Measurements from ENCODE around the gene NCF4.
A peak's percentile ranks its signal among the peaks of the same experiment; 100 is the strongest.

NCF4 gene

DNA sequence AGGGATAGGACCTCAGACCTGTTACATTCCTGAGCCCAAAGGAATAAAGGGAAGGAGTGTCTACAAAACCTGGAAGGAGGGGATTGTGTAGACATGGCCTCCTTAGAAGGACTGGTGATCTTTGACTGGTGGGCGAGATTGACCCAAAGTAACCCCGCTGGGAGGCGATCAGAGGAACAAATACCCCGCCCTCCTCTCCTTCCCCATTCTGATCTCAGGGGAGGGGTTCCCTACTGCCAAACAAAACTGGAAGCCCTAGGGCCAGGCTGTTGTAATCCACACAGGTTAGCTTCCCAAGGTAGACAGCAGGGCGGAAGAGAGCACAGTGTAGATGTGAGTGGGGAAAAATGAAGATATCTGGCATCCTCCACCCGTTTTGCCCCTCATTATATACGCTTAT, 24.7 kb downstream of the NCF4 start:
- Mint-ChIP-seq H3K9me3 (peaks cover 21% of the 10 kb centered on the region), H3K4me3 (no peak overlapping the region), H3K27me3 (peaks cover 5% of the 10 kb centered on the region), H3K4me1 (peaks cover 22% of the 10 kb centered on the region), H3K27ac (no peak overlapping the region), H3K36me3 (ENCODE audit: low read depth) (peaks cover 5% of the 10 kb centered on the region)
- ATAC-seq: no peak
- no peak for DNase-seq

DNA sequence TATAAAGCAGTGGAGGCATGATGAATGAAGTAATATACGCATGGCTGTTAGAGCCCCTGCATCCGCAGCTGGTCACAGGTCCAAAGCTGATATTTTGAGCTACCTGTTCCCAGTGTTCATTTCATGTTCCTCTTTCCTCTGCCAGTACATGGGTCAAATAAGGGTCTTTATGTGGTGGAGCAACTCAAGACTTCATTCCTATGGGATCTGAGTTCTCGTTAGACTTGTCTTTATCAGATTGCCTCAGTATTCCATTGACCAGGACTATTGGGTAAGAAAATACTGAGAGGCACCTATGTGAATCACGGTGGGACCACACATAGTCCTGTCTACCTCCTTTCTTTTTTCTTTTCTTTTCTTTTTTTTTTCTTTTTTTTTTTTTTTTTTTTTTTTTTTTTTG, 25.2 kb downstream of the NCF4 start:
- no peak for ATAC-seq
- Mint-ChIP-seq H3K27me3 (peaks cover 5% of the 10 kb centered on the region), H3K9me3 (peaks cover 17% of the 10 kb centered on the region), H3K4me3 (no peak overlapping the region), H3K4me1 (peaks cover 22% of the 10 kb centered on the region), H3K27ac (no peak overlapping the region), H3K36me3 (ENCODE audit: low read depth) (peaks cover 5% of the 10 kb centered on the region)
- no peak for DNase-seq

GRCh38 chr22:36887162-36887561, 26.4 kb downstream of the NCF4 start:
- DNase-seq (no peak), ATAC-seq (no peak)
- Mint-ChIP-seq H3K4me1 (peaks cover 15% of the 10 kb centered on the region), H3K27ac (no peak overlapping the region), H3K27me3 (peaks cover 5% of the 10 kb centered on the region), H3K9me3 (peaks cover 9% of the 10 kb centered on the region), H3K4me3 (no peak overlapping the region), H3K36me3 (ENCODE audit: low read depth) (peaks cover 2% of the 10 kb centered on the region)

DNA sequence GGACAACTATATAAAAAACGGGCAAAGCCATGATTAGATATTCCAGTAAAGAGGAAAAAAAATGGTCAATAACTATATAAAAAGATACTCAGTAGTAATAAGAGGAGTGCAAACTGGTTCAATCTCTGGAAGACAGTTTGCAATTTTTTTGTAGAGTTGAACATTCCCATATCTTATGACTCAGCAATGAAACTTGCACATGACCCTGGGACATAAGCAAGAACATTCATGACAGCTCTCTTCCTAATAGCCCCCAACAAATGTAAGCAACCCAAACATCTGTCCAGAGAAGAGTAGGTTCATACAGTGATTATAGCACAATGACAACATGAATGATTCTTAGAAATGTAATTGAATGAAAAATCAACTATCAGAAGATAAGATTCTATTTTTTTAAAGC, 30.8 kb downstream of the NCF4 start:
- peaks cover 8% of the 10 kb centered on the region for H3K9me3 Mint-ChIP-seq
- H3K4me1 Mint-ChIP-seq: no peaks in the 10 kb centered on the region
- ATAC-seq: no peak
- H3K36me3 Mint-ChIP-seq (ENCODE audit: low read depth): no peaks in the 10 kb centered on the region
- no peak overlapping the region for H3K4me3 Mint-ChIP-seq
- H3K27ac Mint-ChIP-seq: no peak overlapping the region
- DNase-seq: no peak
- peaks cover 5% of the 10 kb centered on the region for H3K27me3 Mint-ChIP-seq

- no peak for ATAC-seq
- no peak overlapping the region for H3K27ac Mint-ChIP-seq
- no peaks in the 10 kb centered on the region for H3K4me1 Mint-ChIP-seq
Observed at GRCh38 chr22:36892292-36892691, 31.5 kb downstream of the NCF4 start.

DNA sequence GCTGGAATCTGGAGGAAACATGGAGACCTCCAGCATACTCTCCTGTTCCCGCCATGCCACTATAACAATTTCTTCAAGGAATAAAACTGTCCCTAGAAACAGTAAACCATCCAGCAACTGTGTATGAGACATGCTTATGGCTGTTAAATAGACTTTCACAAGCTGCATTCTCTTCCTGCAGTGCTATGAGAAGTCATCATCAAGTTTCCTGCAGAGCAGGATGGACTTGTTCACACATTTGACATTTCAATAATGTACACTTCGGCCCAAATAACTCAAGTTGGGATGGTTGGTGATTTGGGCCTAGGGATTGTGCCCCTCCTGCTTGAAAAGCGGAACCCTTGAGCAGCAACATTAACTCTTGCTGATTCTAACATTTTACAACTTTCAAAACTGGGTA, 32.5 kb downstream of the NCF4 start:
- H3K4me3 Mint-ChIP-seq: no peak overlapping the region
- peaks cover 4% of the 10 kb centered on the region for H3K27me3 Mint-ChIP-seq
- no peak for ATAC-seq
- H3K27ac Mint-ChIP-seq: no peak overlapping the region
- no peak for DNase-seq
- H3K9me3 Mint-ChIP-seq: peaks cover 8% of the 10 kb centered on the region
- no peaks in the 10 kb centered on the region for H3K4me1 Mint-ChIP-seq
- H3K36me3 Mint-ChIP-seq (ENCODE audit: low read depth): no peaks in the 10 kb centered on the region

More at GRCh38 chr22:36892292-36892691, 31.5 kb downstream of the NCF4 start:
- Mint-ChIP-seq H3K36me3 (ENCODE audit: low read depth) (no peaks in the 10 kb centered on the region), H3K27me3 (peaks cover 5% of the 10 kb centered on the region), H3K4me3 (no peak overlapping the region), H3K9me3 (peaks cover 8% of the 10 kb centered on the region)
- no peak for DNase-seq

DNA sequence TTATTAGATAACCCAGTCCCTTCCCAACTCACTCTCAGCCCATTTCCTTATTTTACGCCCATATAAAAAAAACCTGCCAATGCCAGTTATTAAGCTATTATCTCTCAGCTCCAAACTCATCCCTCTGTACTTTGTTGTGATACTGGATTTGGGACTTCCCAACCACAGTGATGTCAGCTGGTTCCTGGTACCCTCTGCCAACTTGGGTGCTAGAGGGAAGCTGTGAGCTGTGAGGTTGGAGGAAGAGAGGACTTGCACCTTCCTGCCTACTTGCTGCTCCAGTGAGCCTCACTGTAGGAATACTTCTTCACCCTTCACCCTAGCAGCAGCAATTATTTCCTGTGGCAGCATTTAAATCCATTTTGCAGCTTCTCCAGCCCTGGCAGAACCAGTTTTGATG, 33.5 kb downstream of the NCF4 start:
- H3K36me3 Mint-ChIP-seq (ENCODE audit: low read depth): no peaks in the 10 kb centered on the region
- DNase-seq (no peak), ATAC-seq (no peak)
- no peaks in the 10 kb centered on the region for H3K4me1 Mint-ChIP-seq
- no peak overlapping the region for H3K27ac Mint-ChIP-seq
- H3K27me3 Mint-ChIP-seq: peaks cover 5% of the 10 kb centered on the region
- peaks cover 8% of the 10 kb centered on the region for H3K9me3 Mint-ChIP-seq
- no peak overlapping the region for H3K4me3 Mint-ChIP-seq

GRCh38 chr22:36897611-36898010, 36.8 kb downstream of the NCF4 start:
- no peaks in the 10 kb centered on the region for H3K36me3 Mint-ChIP-seq (ENCODE audit: low read depth)
- DNase-seq (no peak), ATAC-seq (no peak)
- no peak overlapping the region for H3K27ac Mint-ChIP-seq
- peaks cover 12% of the 10 kb centered on the region for H3K27me3 Mint-ChIP-seq
- H3K4me3 Mint-ChIP-seq: no peak overlapping the region
- peaks cover 8% of the 10 kb centered on the region for H3K9me3 Mint-ChIP-seq
- H3K4me1 Mint-ChIP-seq: peaks cover 6% of the 10 kb centered on the region

GRCh38 chr22:36898690-36899089, 37.9 kb downstream of the NCF4 start:
- no peak overlapping the region for H3K4me3 Mint-ChIP-seq
- H3K4me1 Mint-ChIP-seq: peaks cover 6% of the 10 kb centered on the region
- no peak overlapping the region for H3K27ac Mint-ChIP-seq
- peaks cover 19% of the 10 kb centered on the region for H3K27me3 Mint-ChIP-seq
- no peaks in the 10 kb centered on the region for H3K36me3 Mint-ChIP-seq (ENCODE audit: low read depth)
- ATAC-seq (no peak), DNase-seq (no peak)
- peaks cover 8% of the 10 kb centered on the region for H3K9me3 Mint-ChIP-seq

- ATAC-seq (no peak), DNase-seq (no peak)
- peaks cover 8% of the 10 kb centered on the region for H3K9me3 Mint-ChIP-seq
- H3K36me3 Mint-ChIP-seq (ENCODE audit: low read depth): no peaks in the 10 kb centered on the region
- H3K4me1 Mint-ChIP-seq: peaks cover 6% of the 10 kb centered on the region
- H3K27me3 Mint-ChIP-seq: peaks cover 25% of the 10 kb centered on the region
- no peak overlapping the region for H3K27ac Mint-ChIP-seq
- no peak overlapping the region for H3K4me3 Mint-ChIP-seq
Observed at GRCh38 chr22:36899498-36899897, 38.7 kb downstream of the NCF4 start.

GRCh38 chr22:36900225-36900624, 39.4 kb downstream of the NCF4 start:
- H3K27me3 Mint-ChIP-seq: peaks cover 25% of the 10 kb centered on the region
- peaks cover 6% of the 10 kb centered on the region for H3K4me1 Mint-ChIP-seq
- ATAC-seq (no peak), DNase-seq (no peak)
- H3K9me3 Mint-ChIP-seq: peaks cover 4% of the 10 kb centered on the region
- no peaks in the 10 kb centered on the region for H3K36me3 Mint-ChIP-seq (ENCODE audit: low read depth)
- no peak overlapping the region for H3K4me3 Mint-ChIP-seq
- H3K27ac Mint-ChIP-seq: no peak overlapping the region

DNA sequence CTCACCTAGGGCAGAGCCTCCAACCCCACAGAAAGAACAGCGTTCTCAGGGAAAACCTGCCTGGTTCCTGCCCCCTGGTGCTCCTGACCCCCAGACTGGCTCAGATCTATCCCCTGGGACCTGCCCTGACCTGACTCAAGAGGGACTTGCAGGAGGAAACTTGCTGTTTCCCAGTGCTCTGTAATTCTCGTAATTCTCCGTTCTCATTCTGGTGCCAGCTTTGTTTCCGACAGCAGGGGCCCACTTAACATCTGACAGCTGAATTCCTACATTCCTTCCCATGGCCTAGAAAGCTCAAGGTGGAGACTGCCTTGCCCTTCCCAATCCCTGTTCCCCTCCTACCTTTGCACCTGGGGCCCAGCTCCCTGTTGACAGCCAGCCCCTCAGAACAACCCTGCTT, 40.1 kb downstream of the NCF4 start:
- DNase-seq: no peak
- Mint-ChIP-seq H3K9me3 (no peaks in the 10 kb centered on the region), H3K27ac (no peak overlapping the region), H3K4me3 (no peak overlapping the region), H3K4me1 (peaks cover 6% of the 10 kb centered on the region), H3K27me3 (peaks cover 25% of the 10 kb centered on the region), H3K36me3 (ENCODE audit: low read depth) (no peaks in the 10 kb centered on the region)
- no peak for ATAC-seq

DNA sequence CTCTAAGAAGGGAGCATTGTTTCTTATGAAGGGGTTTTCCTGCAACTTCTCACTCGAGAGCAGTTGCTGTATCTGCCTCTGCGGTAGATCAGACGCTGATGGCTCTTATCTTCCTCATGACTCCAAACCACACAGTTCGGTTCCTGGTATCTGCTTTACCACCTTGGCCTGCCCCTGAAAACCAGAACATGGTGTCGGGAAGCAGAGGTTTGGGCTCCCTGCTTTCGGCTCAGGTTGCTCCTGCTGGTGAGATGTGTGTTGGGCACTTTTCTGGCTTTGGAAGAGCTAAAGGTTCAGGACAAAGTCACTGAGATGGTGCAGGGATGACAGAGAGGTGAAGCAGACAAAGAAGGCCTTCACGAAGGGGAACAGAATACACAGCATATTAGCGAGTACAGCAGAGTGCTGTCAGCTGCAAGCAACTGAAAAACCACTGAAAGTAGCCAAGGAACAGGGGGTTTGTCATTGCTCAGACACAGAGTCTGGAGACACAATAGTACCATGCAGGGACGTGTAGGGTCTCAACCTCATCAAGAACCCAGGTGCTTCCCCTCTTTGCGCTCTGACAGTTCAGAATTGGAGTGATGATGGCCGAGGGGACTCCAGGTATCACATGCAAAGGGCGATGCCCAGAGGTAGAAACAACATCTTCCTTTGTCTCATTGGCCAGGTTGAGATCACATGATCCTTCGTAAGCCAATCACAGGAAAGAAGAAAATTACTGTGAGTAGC, 40.8 kb downstream of the NCF4 start:
- DNase-seq (no peak), ATAC-seq (peak; percentile 53)
- Mint-ChIP-seq H3K36me3 (ENCODE audit: low read depth) (no peaks in the 10 kb centered on the region), H3K4me1 (peaks cover 6% of the 10 kb centered on the region), H3K4me3 (peak overlapping the region; percentile 17), H3K9me3 (no peaks in the 10 kb centered on the region), H3K27ac (no peak overlapping the region), H3K27me3 (peaks cover 27% of the 10 kb centered on the region)

- ATAC-seq: no peak
- Mint-ChIP-seq H3K27me3 (peaks cover 27% of the 10 kb centered on the region), H3K27ac (no peak overlapping the region), H3K36me3 (ENCODE audit: low read depth) (no peaks in the 10 kb centered on the region), H3K9me3 (no peaks in the 10 kb centered on the region), H3K4me3 (no peak overlapping the region), H3K4me1 (peaks cover 6% of the 10 kb centered on the region)
- no peak for DNase-seq
Observed at GRCh38 chr22:36902143-36902926, 41.5 kb downstream of the NCF4 start.

DNA sequence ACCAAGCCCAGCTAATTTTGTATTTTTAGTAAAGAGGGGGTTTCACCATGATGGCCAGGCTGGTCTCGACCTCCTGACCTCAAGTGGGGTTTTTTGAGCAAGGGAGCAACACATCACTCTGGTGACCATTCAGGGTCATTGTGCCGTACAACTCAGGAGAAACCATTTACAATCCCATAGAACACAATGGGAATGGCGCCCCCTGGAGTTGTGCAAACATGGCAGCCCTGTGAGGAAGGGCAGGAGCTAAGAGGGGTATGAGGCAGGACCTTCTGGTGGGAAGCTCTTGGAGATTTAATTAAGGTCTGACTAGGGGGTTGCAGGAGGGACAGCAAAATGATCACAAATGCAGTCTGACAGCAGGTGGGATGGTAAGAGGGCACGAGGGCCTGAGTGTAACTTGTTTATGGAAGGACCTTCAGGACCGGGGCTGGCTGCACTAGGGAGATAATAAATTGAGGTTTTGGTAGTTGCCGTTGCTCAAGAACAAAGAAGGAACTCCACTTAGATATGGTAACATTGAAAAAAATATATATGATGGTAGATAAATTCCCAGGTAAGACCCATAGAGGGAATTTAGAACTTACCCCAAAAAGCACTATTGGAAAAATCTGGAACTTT, 43.6 kb downstream of the NCF4 start:
- Mint-ChIP-seq H3K4me3 (no peak overlapping the region), H3K4me1 (peaks cover 6% of the 10 kb centered on the region), H3K27me3 (peaks cover 25% of the 10 kb centered on the region)

More for the DNA sequence above, 43.6 kb downstream of the NCF4 start:
- ATAC-seq: no peak
- H3K36me3 Mint-ChIP-seq (ENCODE audit: low read depth): no peaks in the 10 kb centered on the region
- no peak for DNase-seq
- no peak overlapping the region for H3K27ac Mint-ChIP-seq
- H3K9me3 Mint-ChIP-seq: no peaks in the 10 kb centered on the region

Data from activated naive CD8-positive, alpha-beta T cell treated with anti-CD3 and anti-CD28 coated beads, Interleukin-2, amount 50 U/mL, for 24 hours (primary cell).